PC-9 (cell line): ENCODE data around the gene MEF2C.

ENCODE experiments used
- EZH2 ChIP-seq: fragments of 200-600 bp; sonication (generic); IDR thresholded peaks from 2 replicates; pipeline ENCODE4 v1.8.0; 2017; ENCODE audit warnings: antibody characterized with exemption, low read depth
- TF ChIP-seq, protein P1 (sequence below): fragments of 200-600 bp; sonication (generic); conservative IDR thresholded peaks from 2 replicates; pipeline ENCODE4 v1.6.1; 2017; ENCODE audit warnings: mixed run types, antibody characterized with exemption, mild to moderate bottlenecking, moderate library complexity

DNA sequence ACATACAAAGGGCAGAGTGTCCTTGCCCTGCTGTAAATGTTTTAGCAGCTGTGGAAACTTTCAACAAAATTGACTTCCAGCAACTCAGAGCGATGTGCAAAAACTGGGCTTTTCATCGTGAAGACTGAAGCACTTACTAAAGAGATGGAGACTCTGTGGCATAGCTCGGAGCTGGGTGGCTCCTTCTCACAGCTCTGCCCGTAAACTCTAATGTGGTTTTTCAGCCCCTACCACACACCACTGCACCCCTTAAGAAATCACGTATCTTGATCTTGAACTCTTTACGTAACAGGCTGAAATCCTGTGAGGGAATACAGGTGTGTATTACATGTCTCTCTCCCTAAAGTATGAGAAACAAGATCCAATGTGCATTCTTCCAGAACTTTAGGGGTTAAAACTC lies 124.4 kb downstream of the MEF2C start:
- TF ChIP-seq, protein P1, sequence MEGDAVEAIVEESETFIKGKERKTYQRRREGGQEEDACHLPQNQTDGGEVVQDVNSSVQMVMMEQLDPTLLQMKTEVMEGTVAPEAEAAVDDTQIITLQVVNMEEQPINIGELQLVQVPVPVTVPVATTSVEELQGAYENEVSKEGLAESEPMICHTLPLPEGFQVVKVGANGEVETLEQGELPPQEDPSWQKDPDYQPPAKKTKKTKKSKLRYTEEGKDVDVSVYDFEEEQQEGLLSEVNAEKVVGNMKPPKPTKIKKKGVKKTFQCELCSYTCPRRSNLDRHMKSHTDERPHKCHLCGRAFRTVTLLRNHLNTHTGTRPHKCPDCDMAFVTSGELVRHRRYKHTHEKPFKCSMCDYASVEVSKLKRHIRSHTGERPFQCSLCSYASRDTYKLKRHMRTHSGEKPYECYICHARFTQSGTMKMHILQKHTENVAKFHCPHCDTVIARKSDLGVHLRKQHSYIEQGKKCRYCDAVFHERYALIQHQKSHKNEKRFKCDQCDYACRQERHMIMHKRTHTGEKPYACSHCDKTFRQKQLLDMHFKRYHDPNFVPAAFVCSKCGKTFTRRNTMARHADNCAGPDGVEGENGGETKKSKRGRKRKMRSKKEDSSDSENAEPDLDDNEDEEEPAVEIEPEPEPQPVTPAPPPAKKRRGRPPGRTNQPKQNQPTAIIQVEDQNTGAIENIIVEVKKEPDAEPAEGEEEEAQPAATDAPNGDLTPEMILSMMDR: no peak
- TF ChIP-seq EZH2: no peak
